Liver (tissue), 9 donors: Measurements from ENCODE around the gene GLP1R. TPM values are rescaled to one million over a fixed set of nuclear protein-coding genes. Genes with fewer than 3 reads are reported as not detected.

Source experiments
- DNase-seq: peaks from one replicate; pipeline ENCODE4 v3.0.0-alpha.2; 2017; ENCODE audit warnings: low spot score
- H3K27ac ChIP-seq, 2 donors: one replicate each; pipeline ENCODE4 v1.7.0; 2013; ENCODE audit warnings: inconsistent platforms in 2 of 2, low read length in 2 of 2, control low read depth in 1 of 2, low read depth in 1 of 2, mild to moderate bottlenecking in 1 of 2
- H3K27me3 ChIP-seq, 4 donors: one replicate each; pipeline versions ENCODE4 v1.6.1 to v1.7.0; 2013; ENCODE audit warnings: low read length in 3 of 4, inconsistent platforms in 1 of 4, mild to moderate bottlenecking in 1 of 4, moderate library complexity in 1 of 4; ENCODE audit not compliant: control insufficient read depth in 4 of 4, insufficient read depth in 4 of 4
- H3K36me3 ChIP-seq, 4 donors: one replicate each; pipeline versions ENCODE4 v1.6.1 to v1.7.0; 2013; ENCODE audit warnings: low read length in 3 of 4, mild to moderate bottlenecking in 3 of 4, low read depth in 1 of 4, moderate library complexity in 1 of 4; ENCODE audit not compliant: control insufficient read depth in 4 of 4, insufficient read depth in 3 of 4
- H3K4me1 ChIP-seq, 4 donors: one replicate each; pipeline versions ENCODE4 v1.6.1 to v1.7.0; 2013; ENCODE audit warnings: low read length in 3 of 4, mild to moderate bottlenecking in 3 of 4, moderate library complexity in 1 of 4; ENCODE audit not compliant: control insufficient read depth in 4 of 4, insufficient read depth in 4 of 4
- H3K4me3 ChIP-seq, 3 donors: one replicate each; pipeline versions ENCODE4 v1.6.1 to v1.7.0; 2013; ENCODE audit warnings: low read length in 3 of 3, control low read depth in 1 of 3, low read depth in 1 of 3, mild to moderate bottlenecking in 1 of 3
- H3K9ac ChIP-seq, 2 donors: one replicate each; pipeline ENCODE4 v1.7.0; 2013; ENCODE audit warnings: low read length in 2 of 2, mild to moderate bottlenecking in 2 of 2, moderate library complexity in 2 of 2, control low read depth in 1 of 2, low read depth in 1 of 2
- H3K9me3 ChIP-seq, 4 donors: one replicate each; pipeline versions ENCODE4 v1.6.1 to v1.7.0; 2013; ENCODE audit warnings: low read length in 3 of 4; ENCODE audit not compliant: control insufficient read depth in 4 of 4
- MAX ChIP-seq: IDR thresholded peaks from 2 replicates; pipeline ENCODE4 v1.6.1; 2016; ENCODE audit warnings: antibody characterized with exemption
- RAD21 ChIP-seq, 2 donors: IDR thresholded peaks; 2 replicates each; pipeline ENCODE4 v1.6.1; 2016; ENCODE audit warnings: antibody characterized with exemption in 2 of 2, mild to moderate bottlenecking in 2 of 2
- TAF1 ChIP-seq: conservative IDR thresholded peaks from 2 replicates; pipeline ENCODE4 v1.6.1; 2016; ENCODE audit warnings: antibody characterized with exemption, mild to moderate bottlenecking
- YY1 ChIP-seq: IDR thresholded peaks from 2 replicates; pipeline ENCODE4 v1.6.1; 2016; ENCODE audit warnings: antibody characterized with exemption, mild to moderate bottlenecking
- WGBS: extraction: QIAGEN DNeasy Blood & Tissue Kit; methylation state at CpG from one replicate; pipeline ENCODE4 v1.1.7; 2013; 5-methylcytosine and 5-hydroxymethylcytosine counted together
- polyA plus RNA-seq, 2 donors: library from polyadenylated mRNA; stranded (reverse) in 1 of 2; unstranded in 1 of 2; fragments of 200-250 nt in 1 of 2; fragments of >200 nt in 1 of 2; fragmentation: Nextera tagmentation in 1 of 2; extraction: Ambion mirVana in 1 of 2; gene quantifications; one replicate each; pipeline versions ENCODE4 v1.2.1 to v1.2.3, GENCODE V29; 2013 to 2015
- total RNA-seq, 2 donors: library from RNA; depleted of rRNA; stranded (reverse); fragments of >200 nt; gene quantifications; one replicate each; pipeline ENCODE4 v1.2.3, GENCODE V29; 2014
- TF ChIP-seq, protein P1 (sequence below): IDR thresholded peaks from 2 replicates; pipeline ENCODE4 v1.6.1; 2016; ENCODE audit warnings: antibody characterized with exemption
- TF ChIP-seq, protein P2 (sequence below): fragments of 150-350 bp; IDR thresholded peaks from 2 replicates; pipeline ENCODE4 v1.5.1; 2017; ENCODE audit warnings: improper control_type of control experiment, low read depth, low read length; ENCODE audit not compliant: missing input control
- donor health status: healthy.
- donor health status: healthy.
- donor health status: healthy.
- donor health status: healthy.
- donor health status: healthy.

Gene GLP1R
- total and polyA plus RNA-seq, 4 donors = not detected

GRCh38 chr6:39075010-39075686 is 26.6 kb downstream of the GLP1R start:
- no peaks in the 10 kb centered on the region for H3K9me3 ChIP-seq
- no peaks in the 10 kb centered on the region for H3K36me3 ChIP-seq
- H3K4me1 ChIP-seq = no peaks in the 10 kb centered on the region
- no peak overlapping the region for H3K4me3 ChIP-seq
- H3K27me3 ChIP-seq = no peaks in the 10 kb centered on the region
- 87% methylated on average over 12 of the region's 12 CpGs for WGBS
- H3K9ac ChIP-seq = no peak overlapping the region
- no peak for DNase-seq
- TF ChIP-seq RAD21 (IDR thresholded peaks at IDR 0.05) (no peak), MAX (no peak), YY1 (no peak)
- TF ChIP-seq, protein P1, sequence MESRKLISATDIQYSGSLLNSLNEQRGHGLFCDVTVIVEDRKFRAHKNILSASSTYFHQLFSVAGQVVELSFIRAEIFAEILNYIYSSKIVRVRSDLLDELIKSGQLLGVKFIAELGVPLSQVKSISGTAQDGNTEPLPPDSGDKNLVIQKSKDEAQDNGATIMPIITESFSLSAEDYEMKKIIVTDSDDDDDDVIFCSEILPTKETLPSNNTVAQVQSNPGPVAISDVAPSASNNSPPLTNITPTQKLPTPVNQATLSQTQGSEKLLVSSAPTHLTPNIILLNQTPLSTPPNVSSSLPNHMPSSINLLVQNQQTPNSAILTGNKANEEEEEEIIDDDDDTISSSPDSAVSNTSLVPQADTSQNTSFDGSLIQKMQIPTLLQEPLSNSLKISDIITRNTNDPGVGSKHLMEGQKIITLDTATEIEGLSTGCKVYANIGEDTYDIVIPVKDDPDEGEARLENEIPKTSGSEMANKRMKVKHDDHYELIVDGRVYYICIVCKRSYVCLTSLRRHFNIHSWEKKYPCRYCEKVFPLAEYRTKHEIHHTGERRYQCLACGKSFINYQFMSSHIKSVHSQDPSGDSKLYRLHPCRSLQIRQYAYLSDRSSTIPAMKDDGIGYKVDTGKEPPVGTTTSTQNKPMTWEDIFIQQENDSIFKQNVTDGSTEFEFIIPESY = no peak
- H3K27ac ChIP-seq = no peak overlapping the region

DNA sequence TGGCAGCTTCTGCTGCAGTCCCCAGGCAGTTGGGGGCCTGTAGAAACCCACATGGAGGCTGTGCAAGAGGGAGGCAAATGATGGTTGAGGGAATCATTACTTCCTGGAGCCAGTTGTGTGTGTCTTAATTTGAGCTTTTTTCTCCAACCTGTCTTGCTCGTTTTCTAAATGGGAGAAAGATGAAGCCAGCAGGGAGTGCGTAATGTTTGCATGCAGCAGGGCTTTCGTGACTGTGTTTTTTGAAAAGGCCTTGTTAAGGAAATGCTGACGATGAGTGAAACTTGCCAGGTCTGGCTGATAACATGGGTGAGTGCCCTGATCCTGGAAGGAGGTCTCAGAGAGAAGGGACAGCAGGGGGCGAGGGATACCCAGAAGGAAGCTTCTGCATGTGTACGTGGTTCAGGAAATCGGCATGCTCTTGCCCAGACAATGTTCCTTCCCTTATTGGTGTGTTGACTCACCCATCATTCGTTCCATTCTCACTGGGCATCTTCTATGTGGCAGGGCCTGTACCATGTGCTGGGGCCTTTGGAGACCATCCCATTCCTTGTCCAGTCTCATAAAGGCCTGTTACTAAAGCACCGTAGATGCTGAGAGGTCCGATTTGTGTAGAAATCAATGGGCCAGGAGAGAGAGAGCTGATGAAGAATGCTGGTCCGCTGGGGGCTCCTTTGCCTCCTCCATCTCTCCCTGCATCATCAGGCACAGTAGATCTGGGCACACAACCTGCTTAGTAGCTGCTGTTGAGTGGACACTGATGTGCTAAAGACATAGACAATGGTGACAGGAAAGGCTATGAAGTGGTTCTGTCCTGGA is 27.4 kb downstream of the GLP1R start:
- no peaks in the 10 kb centered on the region for H3K27me3 ChIP-seq
- WGBS = 85% methylated on average over 11 of the region's 11 CpGs
- H3K27ac ChIP-seq = no peak overlapping the region
- no peak overlapping the region for H3K4me3 ChIP-seq
- DNase-seq = no peak
- no peaks in the 10 kb centered on the region for H3K36me3 ChIP-seq
- H3K9ac ChIP-seq = no peak overlapping the region
- no peaks in the 10 kb centered on the region for H3K4me1 ChIP-seq
- TF ChIP-seq TAF1 = no peak
- TF ChIP-seq, protein P2, sequence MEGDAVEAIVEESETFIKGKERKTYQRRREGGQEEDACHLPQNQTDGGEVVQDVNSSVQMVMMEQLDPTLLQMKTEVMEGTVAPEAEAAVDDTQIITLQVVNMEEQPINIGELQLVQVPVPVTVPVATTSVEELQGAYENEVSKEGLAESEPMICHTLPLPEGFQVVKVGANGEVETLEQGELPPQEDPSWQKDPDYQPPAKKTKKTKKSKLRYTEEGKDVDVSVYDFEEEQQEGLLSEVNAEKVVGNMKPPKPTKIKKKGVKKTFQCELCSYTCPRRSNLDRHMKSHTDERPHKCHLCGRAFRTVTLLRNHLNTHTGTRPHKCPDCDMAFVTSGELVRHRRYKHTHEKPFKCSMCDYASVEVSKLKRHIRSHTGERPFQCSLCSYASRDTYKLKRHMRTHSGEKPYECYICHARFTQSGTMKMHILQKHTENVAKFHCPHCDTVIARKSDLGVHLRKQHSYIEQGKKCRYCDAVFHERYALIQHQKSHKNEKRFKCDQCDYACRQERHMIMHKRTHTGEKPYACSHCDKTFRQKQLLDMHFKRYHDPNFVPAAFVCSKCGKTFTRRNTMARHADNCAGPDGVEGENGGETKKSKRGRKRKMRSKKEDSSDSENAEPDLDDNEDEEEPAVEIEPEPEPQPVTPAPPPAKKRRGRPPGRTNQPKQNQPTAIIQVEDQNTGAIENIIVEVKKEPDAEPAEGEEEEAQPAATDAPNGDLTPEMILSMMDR = no peak
- TF ChIP-seq, protein P1 = no peak
- H3K9me3 ChIP-seq = no peaks in the 10 kb centered on the region
